Measurements from ENCODE around the gene PIP4K2C. TPM values are rescaled to one million over a fixed set of nuclear protein-coding genes. Genes with fewer than 3 reads are reported as not detected.

PIP4K2C gene
- total and polyA plus RNA-seq, 10 of the 15 experiments (the other 5 are each of a cell fraction or from before 2014, with no cell fraction given) = 4.8 to 25.1 (median 14.9) TPM

DNA sequence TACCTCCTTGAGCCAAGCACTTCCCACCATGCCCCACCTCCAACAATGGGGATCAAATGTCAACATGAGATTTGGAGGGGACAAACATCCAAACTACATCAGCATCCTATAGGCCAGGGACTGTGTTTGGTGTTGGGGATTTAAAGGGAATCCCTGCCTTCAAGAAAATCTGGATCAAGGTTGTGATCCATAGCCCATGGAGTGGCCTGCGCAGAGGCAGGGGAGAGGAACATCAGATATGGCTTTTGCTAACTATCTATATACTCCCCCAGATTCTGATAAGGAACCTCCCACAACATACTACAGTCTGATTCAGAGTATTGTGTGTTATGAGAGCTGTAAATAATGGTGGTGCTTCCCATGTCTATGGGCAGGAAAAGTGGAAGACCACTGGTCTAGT lies 36.1 kb upstream of the PIP4K2C start:
- no TSS peak for BruUV-seq (replicated peaks)
- ChIA-PET POLR2A (no interaction called here), CTCF (interaction anchor here (1.7 kb wide), 1 partner anchor 100 kb away, joined by 4 read pairs; the partner anchor contains the start of gene INHBE), SMC1A (ENCODE audit: uncharacterized antibody, unreplicated experiment) (no interaction called here), RAD21 (ENCODE audit: unreplicated experiment) (no interaction called here)
- H4K20me1 ChIP-seq (ENCODE audit: control insufficient read depth, insufficient read depth) = no peaks in the 10 kb centered on the region
- no peaks in the 10 kb centered on the region for H3K4me1 ChIP-seq (ENCODE audit: control insufficient read depth, insufficient read depth, low read length)
- H3K9me3 ChIP-seq (replicated peaks; ENCODE audit: control insufficient read depth, insufficient read depth, low read length) = no peaks in the 10 kb centered on the region
- no peak overlapping the region for H3K27ac ChIP-seq (ENCODE audit: control insufficient read depth, insufficient read depth)
- H3K79me2 ChIP-seq (ENCODE audit: control insufficient read depth, insufficient read depth, low read length) = no peaks in the 10 kb centered on the region
- WGBS (ENCODE audit: insufficient coverage, insufficient replicate concordance, low lambda C conversion rate, missing lambda C conversion rate) = 47% methylated on average over 1 of the region's 1 CpG
- H3K9ac ChIP-seq (ENCODE audit: control insufficient read depth, insufficient read depth, low read length) = no peak overlapping the region
- H3K36me3 ChIP-seq (ENCODE audit: control insufficient read depth in 2 of 2, insufficient read depth in 2 of 2, low read length in 1 of 2) = no peaks in the 10 kb centered on the region
- in situ Hi-C loops (cut with MboI) = no loop called here
- DNase-seq (ENCODE audit: low read depth, low spot score) (no peak), FAIRE-seq (no peak), ATAC-seq (no peak)
- intact Hi-C loops (cut with micrococcal nuclease; ENCODE audit: unreplicated experiment) = no loop called here
- H3K4me2 ChIP-seq (ENCODE audit: control insufficient read depth, insufficient read depth) = no peak overlapping the region
- no peak overlapping the region for H3K4me3 ChIP-seq
- TF ChIP-seq, protein P1, sequence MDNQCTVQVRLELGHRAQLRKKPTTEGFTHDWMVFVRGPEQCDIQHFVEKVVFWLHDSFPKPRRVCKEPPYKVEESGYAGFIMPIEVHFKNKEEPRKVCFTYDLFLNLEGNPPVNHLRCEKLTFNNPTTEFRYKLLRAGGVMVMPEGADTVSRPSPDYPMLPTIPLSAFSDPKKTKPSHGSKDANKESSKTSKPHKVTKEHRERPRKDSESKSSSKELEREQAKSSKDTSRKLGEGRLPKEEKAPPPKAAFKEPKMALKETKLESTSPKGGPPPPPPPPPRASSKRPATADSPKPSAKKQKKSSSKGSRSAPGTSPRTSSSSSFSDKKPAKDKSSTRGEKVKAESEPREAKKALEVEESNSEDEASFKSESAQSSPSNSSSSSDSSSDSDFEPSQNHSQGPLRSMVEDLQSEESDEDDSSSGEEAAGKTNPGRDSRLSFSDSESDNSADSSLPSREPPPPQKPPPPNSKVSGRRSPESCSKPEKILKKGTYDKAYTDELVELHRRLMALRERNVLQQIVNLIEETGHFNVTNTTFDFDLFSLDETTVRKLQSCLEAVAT (IDR thresholded peaks at IDR 0.05) = no peak
- TF ChIP-seq RUNX3 (IDR thresholded peaks at IDR 0.05; ENCODE audit: low read length) = no peak
- no peak for TF ChIP-seq BRCA1 (IDR thresholded peaks at IDR 0.05; ENCODE audit: low read depth, low read length)
- no peak for TF ChIP-seq SMC3 (IDR thresholded peaks at IDR 0.05; ENCODE audit: borderline replicate concordance, low read length)
- TF ChIP-seq NFIC (IDR thresholded peaks at IDR 0.05; ENCODE audit: low read depth, low read length) = no peak
- TF ChIP-seq FOXK2 (IDR thresholded peaks at IDR 0.05) = no peak
- no peak for TF ChIP-seq ZNF207 (IDR thresholded peaks at IDR 0.05; ENCODE audit: borderline replicate concordance)
- TF ChIP-seq GATAD2B (conservative IDR thresholded peaks at IDR 0.05; ENCODE audit: low read depth) = no peak
- TF ChIP-seq CBFB (IDR thresholded peaks at IDR 0.05; ENCODE audit: low read depth) = no peak
- TF ChIP-seq ZNF274 (IDR thresholded peaks at IDR 0.05; ENCODE audit: insufficient read depth, insufficient read length) = no peak
- TF ChIP-seq KLF5 (IDR thresholded peaks at IDR 0.05; ENCODE audit: partially characterized antibody) = no peak
- no peak for TF ChIP-seq STAT3 (IDR thresholded peaks at IDR 0.05; ENCODE audit: low read depth, low read length)
- TF ChIP-seq, protein P2, sequence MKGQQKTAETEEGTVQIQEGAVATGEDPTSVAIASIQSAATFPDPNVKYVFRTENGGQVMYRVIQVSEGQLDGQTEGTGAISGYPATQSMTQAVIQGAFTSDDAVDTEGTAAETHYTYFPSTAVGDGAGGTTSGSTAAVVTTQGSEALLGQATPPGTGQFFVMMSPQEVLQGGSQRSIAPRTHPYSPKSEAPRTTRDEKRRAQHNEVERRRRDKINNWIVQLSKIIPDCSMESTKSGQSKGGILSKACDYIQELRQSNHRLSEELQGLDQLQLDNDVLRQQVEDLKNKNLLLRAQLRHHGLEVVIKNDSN (IDR thresholded peaks at IDR 0.05; ENCODE audit: borderline replicate concordance, extremely low read length, insufficient read depth, low read depth, low read length) = no peak
- no peak for TF ChIP-seq KDM1A (IDR thresholded peaks at IDR 0.05; ENCODE audit: borderline replicate concordance)
- TF ChIP-seq POLR2AphosphoS5 (IDR thresholded peaks at IDR 0.05; ENCODE audit: low read length) = no peak
- TF ChIP-seq, protein P3, sequence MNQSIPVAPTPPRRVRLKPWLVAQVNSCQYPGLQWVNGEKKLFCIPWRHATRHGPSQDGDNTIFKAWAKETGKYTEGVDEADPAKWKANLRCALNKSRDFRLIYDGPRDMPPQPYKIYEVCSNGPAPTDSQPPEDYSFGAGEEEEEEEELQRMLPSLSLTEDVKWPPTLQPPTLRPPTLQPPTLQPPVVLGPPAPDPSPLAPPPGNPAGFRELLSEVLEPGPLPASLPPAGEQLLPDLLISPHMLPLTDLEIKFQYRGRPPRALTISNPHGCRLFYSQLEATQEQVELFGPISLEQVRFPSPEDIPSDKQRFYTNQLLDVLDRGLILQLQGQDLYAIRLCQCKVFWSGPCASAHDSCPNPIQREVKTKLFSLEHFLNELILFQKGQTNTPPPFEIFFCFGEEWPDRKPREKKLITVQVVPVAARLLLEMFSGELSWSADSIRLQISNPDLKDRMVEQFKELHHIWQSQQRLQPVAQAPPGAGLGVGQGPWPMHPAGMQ (IDR thresholded peaks at IDR 0.05; ENCODE audit: borderline replicate concordance) = no peak
- TF ChIP-seq YBX1 (IDR thresholded peaks at IDR 0.05) = no peak
- TF ChIP-seq TCF12 (IDR thresholded peaks at IDR 0.05; ENCODE audit: low read depth, low read length) = no peak
- peaks cover 0 to 3% of the 10 kb centered on the region in 2 experiments; a peak in 1 of 4 replicates for H3K27me3 ChIP-seq (replicated peaks in 1 of 2; ENCODE audit: control insufficient read depth in 2 of 2, insufficient read depth in 2 of 2, low read length in 1 of 2)
- no peak overlapping the region for H2AFZ ChIP-seq (ENCODE audit: control insufficient read depth, low read depth, low read length)
